GM12801 (cell line): ENCODE data around the gene ATP6V1F.

Experiments used
- TF ChIP-seq, protein P1 (sequence below): IDR thresholded peaks from one replicate; pipeline ENCODE4 v1.5.1; 2011; ENCODE audit warnings: control low read depth; ENCODE audit not compliant: insufficient read length; ENCODE audit errors: extremely low read depth

Gene ATP6V1F

GRCh38 chr7:128827248-128827958, 35.3 kb upstream of the ATP6V1F start:
- TF ChIP-seq, protein P1, sequence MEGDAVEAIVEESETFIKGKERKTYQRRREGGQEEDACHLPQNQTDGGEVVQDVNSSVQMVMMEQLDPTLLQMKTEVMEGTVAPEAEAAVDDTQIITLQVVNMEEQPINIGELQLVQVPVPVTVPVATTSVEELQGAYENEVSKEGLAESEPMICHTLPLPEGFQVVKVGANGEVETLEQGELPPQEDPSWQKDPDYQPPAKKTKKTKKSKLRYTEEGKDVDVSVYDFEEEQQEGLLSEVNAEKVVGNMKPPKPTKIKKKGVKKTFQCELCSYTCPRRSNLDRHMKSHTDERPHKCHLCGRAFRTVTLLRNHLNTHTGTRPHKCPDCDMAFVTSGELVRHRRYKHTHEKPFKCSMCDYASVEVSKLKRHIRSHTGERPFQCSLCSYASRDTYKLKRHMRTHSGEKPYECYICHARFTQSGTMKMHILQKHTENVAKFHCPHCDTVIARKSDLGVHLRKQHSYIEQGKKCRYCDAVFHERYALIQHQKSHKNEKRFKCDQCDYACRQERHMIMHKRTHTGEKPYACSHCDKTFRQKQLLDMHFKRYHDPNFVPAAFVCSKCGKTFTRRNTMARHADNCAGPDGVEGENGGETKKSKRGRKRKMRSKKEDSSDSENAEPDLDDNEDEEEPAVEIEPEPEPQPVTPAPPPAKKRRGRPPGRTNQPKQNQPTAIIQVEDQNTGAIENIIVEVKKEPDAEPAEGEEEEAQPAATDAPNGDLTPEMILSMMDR = no peak

DNA sequence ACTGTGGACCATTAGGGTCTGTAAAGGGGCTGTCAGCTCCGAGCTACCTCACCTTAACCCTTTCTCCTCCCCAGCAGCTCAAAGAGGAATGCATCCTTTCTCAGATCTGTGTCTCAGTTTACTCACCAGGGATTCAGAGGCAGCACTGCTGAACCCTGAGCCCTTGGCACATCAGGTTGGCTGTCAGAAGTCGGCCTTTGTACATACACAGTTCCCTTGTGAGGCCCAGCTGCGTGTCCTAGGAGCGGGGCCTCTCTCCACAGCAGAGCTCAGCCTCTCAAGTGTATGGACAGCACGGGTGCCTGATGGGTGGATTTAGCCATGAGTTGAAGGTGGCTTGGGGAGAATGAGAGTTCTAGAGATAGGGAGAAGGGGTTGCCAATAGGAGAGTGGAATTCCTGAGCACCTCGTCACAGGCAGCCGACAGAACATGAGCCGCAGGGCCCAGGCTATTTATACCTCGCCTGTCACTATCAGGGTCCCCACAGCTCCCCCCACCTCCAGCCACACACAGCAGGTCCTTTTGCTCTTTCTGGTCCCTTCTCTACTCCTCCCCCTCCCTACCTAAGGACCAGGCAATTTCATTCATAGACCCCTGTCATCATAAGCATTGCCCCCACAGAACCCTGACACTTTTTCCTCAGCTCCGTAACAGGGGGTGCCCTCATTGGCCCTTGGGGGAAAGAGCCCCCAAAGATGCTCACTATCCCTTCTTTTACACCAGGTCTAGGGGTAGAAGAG, 34.5 kb upstream of the ATP6V1F start:
- TF ChIP-seq, protein P1 = no peak

- TF ChIP-seq, protein P1 = no peak
Measured at GRCh38 chr7:128829391-128830166, 33.1 kb upstream of the ATP6V1F start.

DNA sequence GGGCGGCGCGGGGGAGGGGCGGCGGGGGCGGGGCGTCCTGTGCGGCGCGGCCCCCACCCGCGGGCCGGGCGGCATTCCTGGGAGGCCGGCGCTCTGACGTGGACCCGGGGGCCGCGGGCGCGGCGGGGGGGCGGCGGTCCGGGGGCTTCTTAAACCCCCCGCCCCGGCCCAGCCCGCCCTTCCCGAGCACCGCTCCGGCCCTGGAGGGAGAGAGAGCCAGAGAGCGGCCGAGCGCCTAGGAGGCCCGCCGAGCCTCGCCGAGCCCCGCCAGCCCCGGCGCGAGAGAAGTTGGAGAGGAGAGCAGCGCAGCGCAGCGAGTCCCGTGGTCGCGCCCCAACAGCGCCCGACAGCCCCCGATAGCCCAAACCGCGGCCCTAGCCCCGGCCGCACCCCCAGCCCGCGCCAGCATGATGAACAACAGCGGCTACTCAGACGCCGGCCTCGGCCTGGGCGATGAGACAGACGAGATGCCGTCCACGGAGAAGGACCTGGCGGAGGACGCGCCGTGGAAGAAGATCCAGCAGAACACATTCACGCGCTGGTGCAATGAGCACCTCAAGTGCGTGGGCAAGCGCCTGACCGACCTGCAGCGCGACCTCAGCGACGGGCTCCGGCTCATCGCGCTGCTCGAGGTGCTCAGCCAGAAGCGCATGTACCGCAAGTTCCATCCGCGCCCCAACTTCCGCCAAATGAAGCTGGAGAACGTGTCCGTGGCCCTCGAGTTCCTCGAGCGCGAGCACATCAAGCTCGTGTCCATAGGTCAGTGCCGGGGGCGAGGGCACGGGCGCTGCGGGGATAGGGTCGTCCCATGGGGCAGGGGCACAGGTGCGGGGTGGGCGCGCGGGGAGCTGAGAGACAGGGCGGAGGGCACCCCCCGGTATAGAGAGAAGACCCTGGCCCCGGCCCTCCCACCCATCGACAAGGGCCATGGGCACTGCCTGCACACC, 32.2 kb upstream of the ATP6V1F start, which contains the start of gene FLNC:
Gene FLNC (plus strand): TSS at position 176 of the 947 bp plus-strand sequence. CDS start 232 bp downstream, at position 408.
- TF ChIP-seq, protein P1 = no peak

- TF ChIP-seq, protein P1 = no peak
Measured at GRCh38 chr7:128831178-128831993, 31.3 kb upstream of the ATP6V1F start.
